Fibroblast of skin of back (primary cell): ENCODE measurements around the gene RYR1.
"Not testable (repeated sequence)": the region's sequence is repeated elsewhere in the genome, so short reads cannot be mapped to it uniquely, and the experiment has no call there.

Experiments
- DNase-seq: peaks from one replicate; pipeline ENCODE4 v3.0.0-alpha.2; 2013

RYR1 gene

GRCh38 chr19:38569368-38569983, 136.0 kb downstream of the RYR1 start:
- DNase-seq: no peak

- no peak for DNase-seq
Observed at GRCh38 chr19:38571682-38572081, 138.2 kb downstream of the RYR1 start.

DNA sequence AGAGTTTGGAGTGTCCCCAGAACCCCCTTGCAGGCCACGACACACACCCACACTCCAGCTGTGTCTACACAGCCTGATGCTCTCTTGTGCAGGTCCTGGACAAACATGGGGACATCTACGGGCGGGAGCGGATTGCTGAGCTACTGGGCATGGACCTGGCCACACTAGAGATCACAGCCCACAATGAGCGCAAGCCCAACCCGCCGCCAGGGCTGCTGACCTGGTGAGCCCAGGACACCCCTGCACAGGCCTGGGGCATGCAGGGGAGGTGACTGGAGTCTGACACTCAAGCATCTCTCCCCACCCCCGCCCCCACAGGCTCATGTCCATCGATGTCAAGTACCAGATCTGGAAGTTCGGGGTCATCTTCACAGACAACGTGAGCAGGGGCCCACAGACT, 144.3 kb downstream of the RYR1 start:
- DNase-seq: no peak

DNA sequence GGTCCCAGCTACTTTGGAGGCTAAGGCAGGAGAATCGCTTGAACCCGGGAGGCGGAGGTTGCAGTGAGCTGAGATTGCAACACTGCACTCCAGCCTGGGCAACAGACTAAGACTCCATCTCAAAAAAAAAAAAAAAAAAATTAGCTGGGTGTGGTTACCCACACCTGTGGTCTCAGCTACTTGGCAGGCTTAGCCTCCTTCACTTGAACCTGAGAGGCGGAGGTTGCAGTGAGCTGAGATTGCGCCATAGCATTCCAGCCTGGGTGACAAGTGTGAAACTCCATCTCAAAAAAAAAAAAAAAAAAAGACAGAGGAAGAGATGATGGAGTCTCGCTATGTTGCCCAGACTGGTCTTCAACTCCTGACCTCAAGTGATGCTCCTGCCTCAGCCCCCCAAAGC, 145.8 kb downstream of the RYR1 start:
- not testable (repeated sequence) for DNase-seq

- no peak for DNase-seq
Observed at GRCh38 chr19:38580080-38580479, 146.6 kb downstream of the RYR1 start.

DNA sequence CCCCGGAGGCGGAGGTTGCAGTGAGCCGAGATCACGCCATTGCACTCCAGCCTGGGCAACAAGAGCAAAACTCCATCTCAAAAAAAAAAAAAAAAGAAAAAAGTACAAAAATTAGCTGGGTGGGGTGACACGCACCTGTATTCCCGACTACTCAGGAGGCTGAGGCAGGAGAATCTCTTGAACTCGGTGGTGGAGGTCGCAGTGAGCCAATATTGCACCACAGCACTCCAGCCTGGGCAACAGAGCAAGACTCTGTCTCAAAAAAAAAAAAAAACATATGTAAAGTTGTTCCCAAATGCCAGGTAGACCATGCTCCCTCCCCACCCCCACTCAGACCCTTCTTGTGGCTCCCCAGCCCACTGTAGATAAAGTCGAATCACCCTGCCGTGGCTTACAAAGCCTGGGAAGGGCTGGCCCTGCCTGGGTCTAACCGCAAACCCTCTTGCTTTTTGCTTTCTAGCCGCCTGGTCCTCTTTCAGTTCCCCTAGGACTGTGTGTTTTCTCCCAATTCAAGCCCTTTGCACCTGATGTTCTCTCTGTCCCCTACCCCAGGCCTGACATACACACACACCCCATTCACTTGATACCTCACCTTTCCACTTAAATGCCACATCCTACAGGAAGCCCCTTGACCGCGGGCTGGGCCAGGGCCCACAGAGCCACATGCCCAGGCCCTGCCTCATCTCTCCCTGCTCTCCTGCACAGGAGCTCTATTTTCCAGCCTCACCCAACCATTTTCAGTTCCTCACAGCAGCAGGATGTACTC, 149.9 kb downstream of the RYR1 start:
- DNase-seq: no peak

- DNase-seq: no peak
Observed at GRCh38 chr19:38583985-38584305, 150.5 kb downstream of the RYR1 start.

- peak; percentile 9 for DNase-seq
Observed at GRCh38 chr19:38587562-38587961, 154.1 kb downstream of the RYR1 start.

DNA sequence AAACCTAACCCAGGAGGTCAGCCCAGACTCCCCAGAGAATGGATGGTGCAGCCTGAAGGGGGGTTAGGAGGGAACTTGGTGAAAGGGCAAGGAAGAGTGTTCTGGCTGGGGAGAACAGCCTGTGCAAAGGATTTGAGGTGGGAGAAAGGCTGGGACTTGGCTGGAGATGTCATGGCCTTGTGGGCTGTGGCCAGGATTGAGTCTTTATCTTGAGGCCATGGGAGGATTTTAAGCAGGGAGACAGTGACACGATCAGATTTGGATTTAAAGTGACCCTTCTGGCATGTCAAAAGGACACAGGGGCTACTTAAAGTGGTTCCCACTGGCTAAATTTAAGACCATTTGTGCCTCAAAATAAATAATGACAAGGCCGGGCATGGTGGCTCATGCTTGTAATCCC, 154.6 kb downstream of the RYR1 start:
- no peak for DNase-seq

- DNase-seq: no peak
Observed at GRCh38 chr19:38592940-38593339, 159.4 kb downstream of the RYR1 start.

GRCh38 chr19:38596057-38596981, 162.8 kb downstream of the RYR1 start:
- no peak for DNase-seq

- DNase-seq: no peak
Observed at GRCh38 chr19:38597075-38597474, 163.6 kb downstream of the RYR1 start.

GRCh38 chr19:38599722-38600121, 166.2 kb downstream of the RYR1 start:
- DNase-seq: no peak

GRCh38 chr19:38602856-38603255, 169.4 kb downstream of the RYR1 start:
- DNase-seq: not testable (repeated sequence)

GRCh38 chr19:38606131-38606530, 172.6 kb downstream of the RYR1 start:
- no peak for DNase-seq

- no peak for DNase-seq
Observed at GRCh38 chr19:38614289-38614688, 180.8 kb downstream of the RYR1 start.

- DNase-seq: no peak
Observed at GRCh38 chr19:38615007-38615581, 181.6 kb downstream of the RYR1 start.

DNA sequence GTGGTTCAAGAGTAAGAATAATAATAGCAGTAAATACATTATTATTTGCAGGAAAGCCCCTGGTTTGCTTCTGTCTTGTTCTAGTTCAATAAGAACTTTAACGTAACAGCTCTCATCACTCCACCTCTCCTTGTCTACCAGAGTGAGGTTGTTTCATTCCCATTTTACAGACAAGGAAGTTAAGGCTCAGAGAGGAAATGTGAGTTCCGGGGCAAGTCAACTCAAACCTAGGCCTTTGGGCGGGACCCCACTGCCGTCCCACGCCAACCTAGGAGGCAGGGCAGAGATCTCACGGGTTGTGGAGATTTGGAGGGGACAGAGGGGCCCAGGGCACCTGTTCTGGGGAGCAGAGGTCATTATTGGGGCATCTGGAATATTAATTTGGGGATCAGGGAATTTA, 182.8 kb downstream of the RYR1 start:
- no peak for DNase-seq

DNA sequence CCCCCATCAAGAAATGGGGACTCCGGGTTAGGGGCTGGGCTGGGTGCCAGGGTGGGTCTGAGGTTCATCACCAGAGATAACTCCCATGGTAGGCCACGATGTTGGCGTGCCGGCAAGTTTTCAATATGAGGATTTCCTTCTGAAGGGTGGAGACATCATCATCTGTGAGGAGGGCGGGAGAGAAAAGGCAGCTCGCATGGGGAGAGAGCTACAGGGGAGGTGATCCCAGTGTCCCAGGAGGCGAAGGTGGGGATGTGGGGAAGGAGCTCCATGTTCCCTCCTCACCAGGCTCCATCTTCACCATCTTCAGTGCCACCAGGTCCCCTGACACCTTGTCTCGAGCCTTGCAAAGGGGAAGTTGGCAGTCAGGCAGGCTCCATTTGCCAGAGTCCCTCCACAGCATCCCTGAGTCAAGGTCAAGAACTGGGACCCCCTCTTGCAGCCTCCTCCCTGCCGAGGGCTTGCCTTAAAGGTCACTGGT, 183.8 kb downstream of the RYR1 start:
- no peak for DNase-seq

GRCh38 chr19:38617764-38618589, 184.5 kb downstream of the RYR1 start, which contains the start of gene MAP4K1:
TSS of gene MAP4K1 (minus strand) at chr19:38617953. CDS start at chr19:38617895, 58 bp downstream.
- no peak for DNase-seq

DNA sequence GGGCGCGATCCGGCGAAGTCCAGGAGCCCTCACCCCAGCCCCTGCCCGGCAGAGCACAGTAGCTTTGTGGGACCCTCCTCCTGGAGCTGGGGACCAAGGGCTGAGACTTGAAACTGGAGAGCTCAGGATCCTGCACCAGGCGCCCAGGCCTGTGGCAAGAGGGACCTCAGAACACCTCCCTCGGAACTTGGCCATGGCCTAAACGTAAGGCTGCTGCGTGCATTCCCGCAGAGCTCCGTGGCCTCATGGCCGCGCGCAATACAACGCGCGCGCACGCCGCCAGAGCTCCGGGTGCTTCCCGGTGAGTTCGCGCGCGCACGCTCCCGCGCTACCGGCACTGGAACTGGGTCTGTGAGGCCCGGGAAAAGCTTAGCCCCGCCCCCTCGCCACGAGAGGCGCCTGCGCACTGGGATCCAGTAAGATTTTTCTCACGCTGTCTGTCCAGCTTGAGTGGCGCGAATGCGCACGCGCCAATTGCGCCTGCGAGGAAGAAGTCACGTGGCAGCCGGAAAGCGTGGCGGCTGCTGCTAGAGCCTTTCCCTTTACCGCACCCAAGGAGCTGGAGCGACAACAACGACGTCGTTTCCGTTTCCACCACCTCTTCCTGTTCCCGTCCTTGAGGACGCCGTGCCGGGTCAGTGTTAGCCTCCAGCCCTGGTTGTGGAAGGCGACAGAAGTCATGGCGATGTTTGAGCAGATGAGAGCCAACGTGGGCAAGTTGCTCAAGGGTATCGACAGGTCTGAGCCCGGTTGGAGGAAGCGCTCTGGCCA, 185.3 kb downstream of the RYR1 start, which contains the start of gene EIF3K:
TSS of gene EIF3K (plus strand) at position 599 of the 771 bp plus-strand sequence. CDS start at position 680, 81 bp downstream.
- DNase-seq: peak; percentile 98
